HCT116 (cell line): Measurements from ENCODE around the gene SLC6A6. TPM values are rescaled to one million over a fixed set of nuclear protein-coding genes. Genes with fewer than 3 reads are reported as not detected.

Experiments
- ATAC-seq: fragments of 200-7000 bp; cut with Tn5 transposase; 2 replicates; pipeline ENCODE4 v1.9.1; 2020; ENCODE audit warnings: mild to moderate bottlenecking, moderate library complexity
- BruUV-seq: library from RNA; stranded (reverse); fragments of 400-500 nt; replicated peaks from 2 replicates; lab custom pipeline; 2021; lab: Mats Ljungman, UMichigan
- CTCF ChIA-PET: fragments of 300-600 bp; sonication (Branson Sonifier 250); formaldehyde crosslinking; loops from one replicate; lab custom pipeline; 2021; ENCODE audit warnings: antibody characterized with exemption; lab: Charles Lee
- POLR2A ChIA-PET: fragments of 300-600, 350-600 bp; sonication (Branson Sonifier 250); formaldehyde crosslinking; loops from one replicate; lab custom pipeline; 2021; ENCODE audit warnings: antibody characterized with exemption; lab: Charles Lee
- RAD21 ChIA-PET, 2 experiments: fragments of 300-600 bp; sonication (Branson Sonifier 250); formaldehyde crosslinking; loops; one replicate each; lab custom pipeline; 2023; ENCODE audit warnings: low total read pairs in 2 of 2; ENCODE audit not compliant: uncharacterized antibody in 2 of 2, unreplicated experiment in 2 of 2, low non-redundant PET in 1 of 2; lab: Charles Lee
- DNase-seq: peaks from one replicate; pipeline ENCODE4 v3.0.0-alpha.2; 2010; ENCODE audit warnings: low read depth, low spot score
- H2AFZ ChIP-seq: fragments of 200-600 bp; shearing (Covaris generic), sonication (generic); 2 replicates; pipeline ENCODE4 v1.6.1; 2017; ENCODE audit warnings: low read depth, mixed run types, mixed read lengths, antibody characterized with exemption, low read length; ENCODE audit not compliant: poor library complexity, severe bottlenecking
- H3K27ac ChIP-seq: 2 replicates; pipeline ENCODE4 v1.5.1; 2012; ENCODE audit warnings: low read depth, low read length
- H3K27me3 ChIP-seq: fragments of 200-600 bp; sonication (generic); 2 replicates; pipeline ENCODE4 v1.6.1; 2016; ENCODE audit warnings: mixed run types, low read length, mixed read lengths; ENCODE audit not compliant: insufficient read depth
- H3K36me3 ChIP-seq, 2 experiments: fragments of 200-500 bp in 1 of 2; fragments of 200-600 bp in 1 of 2; sonication (Bioruptor generic) in 1 of 2; sonication (generic) in 1 of 2; 2 replicates each; pipeline versions ENCODE4 v1.5.1 to v1.6.1; 2014 to 2016; ENCODE audit warnings: low read length in 2 of 2, inconsistent platforms in 1 of 2, mixed read lengths in 1 of 2, mixed run types in 1 of 2; ENCODE audit not compliant: insufficient read depth in 2 of 2, control insufficient read depth in 1 of 2
- H3K4me1 ChIP-seq, 2 experiments: fragments of 200-600 bp in 1 of 2; sonication (generic) in 1 of 2; 2 replicates each; pipeline versions ENCODE4 v1.5.1 to v1.6.1; 2012 to 2017; ENCODE audit warnings: low read length in 2 of 2, inconsistent platforms in 1 of 2, mild to moderate bottlenecking in 1 of 2, mixed read lengths in 1 of 2, mixed run types in 1 of 2, moderate library complexity in 1 of 2; ENCODE audit not compliant: insufficient read depth in 2 of 2, control insufficient read depth in 1 of 2
- H3K4me2 ChIP-seq: fragments of 200-600 bp; sonication (generic); 2 replicates; pipeline ENCODE4 v1.6.1; 2017; ENCODE audit warnings: mixed run types, low read length, mixed read lengths
- H3K4me3 ChIP-seq, 2 experiments: fragments of 200-600 bp in 1 of 2; sonication (generic) in 1 of 2; replicated peaks in 1 of 2; 2 replicates each; pipeline ENCODE4 v1.5.1; 2011 to 2016; ENCODE audit warnings: low read length in 2 of 2, control low read depth in 1 of 2, low read depth in 1 of 2, mild to moderate bottlenecking in 1 of 2, mixed read lengths in 1 of 2, mixed run types in 1 of 2
- H3K79me2 ChIP-seq: fragments of 200-600 bp; sonication (generic); 2 replicates; pipeline ENCODE4 v1.6.1; 2017; ENCODE audit warnings: mild to moderate bottlenecking, mixed run types, low read length, moderate library complexity, mixed read lengths; ENCODE audit not compliant: insufficient read depth
- H3K9ac ChIP-seq: fragments of 200-600 bp; sonication (generic); 2 replicates; pipeline ENCODE4 v1.6.1; 2016; ENCODE audit warnings: low read length, mixed read lengths
- H3K9me2 ChIP-seq: fragments of 200-600 bp; sonication (generic), shearing (Covaris generic); 2 replicates; pipeline ENCODE4 v1.6.1; 2017; ENCODE audit warnings: mixed run types, mild to moderate bottlenecking, moderate library complexity; ENCODE audit not compliant: insufficient read depth
- H3K9me3 ChIP-seq, 2 experiments: fragments of 200-500 bp in 1 of 2; fragments of 200-600 bp in 1 of 2; sonication (Bioruptor generic) in 1 of 2; sonication (generic) in 1 of 2; 2 replicates each; pipeline ENCODE4 v1.6.1; 2014 to 2017; ENCODE audit warnings: low read length in 2 of 2, mixed read lengths in 2 of 2, inconsistent platforms in 1 of 2, low read depth in 1 of 2, mild to moderate bottlenecking in 1 of 2, mixed run types in 1 of 2, moderate library complexity in 1 of 2; ENCODE audit not compliant: control insufficient read depth in 1 of 2, insufficient read depth in 1 of 2
- H4K20me1 ChIP-seq: fragments of 200-600 bp; sonication (generic), shearing (Covaris generic); 2 replicates; pipeline ENCODE4 v1.6.1; 2017; ENCODE audit warnings: mixed run types, mild to moderate bottlenecking, moderate library complexity; ENCODE audit not compliant: insufficient read depth
- EZH2 ChIP-seq: fragments of 200-600 bp; sonication (generic); IDR thresholded peaks from 2 replicates; pipeline ENCODE4 v1.6.1; 2017; ENCODE audit warnings: antibody characterized with exemption, mixed run types
- EZH2phosphoT487 ChIP-seq: fragments of 200-600 bp; IDR thresholded peaks from 2 replicates; pipeline ENCODE4 v1.6.1; 2018; ENCODE audit warnings: antibody characterized with exemption, borderline replicate concordance
- JUND ChIP-seq: IDR thresholded peaks from 2 replicates; pipeline ENCODE4 v1.6.1; 2012
- RAD21 ChIP-seq: IDR thresholded peaks from 2 replicates; pipeline ENCODE4 v1.6.1; 2012; ENCODE audit warnings: low read depth, mild to moderate bottlenecking
- REST ChIP-seq: IDR thresholded peaks from 2 replicates; pipeline ENCODE4 v1.6.1; 2012; ENCODE audit warnings: low read depth
- YY1 ChIP-seq: IDR thresholded peaks from 2 replicates; pipeline ENCODE4 v1.6.1; 2011; ENCODE audit warnings: low read length, low read depth, moderate library complexity, mild to moderate bottlenecking; ENCODE audit not compliant: insufficient replicate concordance; ENCODE audit errors: extremely low read depth
- intact Hi-C: fragments of 100-400 bp; cut with micrococcal nuclease; formaldehyde crosslinking; loops from 2 replicates; pipeline ENCODE4 v1.10.0; 2022
- total RNA-seq: library from RNA; stranded (reverse); gene quantifications from one replicate; pipeline ENCODE4 v1.2.1, GENCODE V29; 2021; ENCODE audit not compliant: unreplicated experiment

SLC6A6 gene
- total RNA-seq, 1 experiment from 2014 or later = 36.3 TPM

- no peak for TF ChIP-seq REST
Measured at GRCh38 chr3:14445773-14446172, 43.4 kb downstream of the SLC6A6 start (continued).

GRCh38 chr3:14446988-14447570 lies 44.7 kb downstream of the SLC6A6 start:
- intact Hi-C loops = no loop called here
- TF ChIP-seq RAD21 = no peak
- TF ChIP-seq EZH2 = no peak
- TF ChIP-seq YY1 = no peak
- no peak for TF ChIP-seq EZH2phosphoT487
- no peak for TF ChIP-seq JUND
- TF ChIP-seq, all 23 proteins: peak for 0

More at GRCh38 chr3:14446988-14447570, 44.7 kb downstream of the SLC6A6 start:
- no TSS peak for BruUV-seq
- H3K9me3 ChIP-seq = no peaks in the 10 kb centered on the region
- H2AFZ ChIP-seq = no peak overlapping the region
- no peaks in the 10 kb centered on the region for H3K27me3 ChIP-seq
- POLR2A ChIA-PET = no interaction called here
- H3K4me1 ChIP-seq = peaks cover 7 to 13% of the 10 kb centered on the region in 2 experiments
- DNase-seq (no peak), ATAC-seq (no peak)
- peaks cover 6% of the 10 kb centered on the region; the same call in 1 of the 2 replicates for H3K79me2 ChIP-seq
- H3K9ac ChIP-seq = no peak overlapping the region
- no peak overlapping the region for H3K4me3 ChIP-seq
- CTCF ChIA-PET = no interaction called here
- peaks cover 22 to 34% of the 10 kb centered on the region in 2 experiments for H3K36me3 ChIP-seq
- no peaks in the 10 kb centered on the region for H4K20me1 ChIP-seq
- RAD21 ChIA-PET = no interaction called here
- no peak overlapping the region for H3K4me2 ChIP-seq
- no peaks in the 10 kb centered on the region for H3K9me2 ChIP-seq
- no peak overlapping the region for H3K27ac ChIP-seq
